MM.1S (cell line): ENCODE measurements around the gene SPHKAP.

ENCODE experiments used
- DNase-seq: peaks from one replicate; pipeline ENCODE4 v3.0.0-alpha.2; 2015
- H2AFZ ChIP-seq: fragments of 300-600 bp; sonication (generic); 2 replicates; pipeline ENCODE4 v1.6.0; 2016; ENCODE audit warnings: antibody characterized with exemption, low read length
- H3F3A ChIP-seq: fragments of 300-600 bp; sonication (generic); 2 replicates; pipeline ENCODE4 v1.6.1; 2016; ENCODE audit warnings: mild to moderate bottlenecking, antibody characterized with exemption, low read length, moderate library complexity, mixed read lengths; ENCODE audit not compliant: insufficient read depth
- H3K27ac ChIP-seq: fragments of 300-600 bp; sonication (generic); 2 replicates; pipeline ENCODE4 v1.5.1; 2016; ENCODE audit warnings: mild to moderate bottlenecking, low read length
- H3K27me3 ChIP-seq: fragments of 300-600 bp; sonication (generic); replicated peaks from 2 replicates; pipeline ENCODE4 v1.6.0; 2016; ENCODE audit warnings: low read length; ENCODE audit not compliant: insufficient read depth
- H3K36me3 ChIP-seq: fragments of 300-600 bp; sonication (generic); replicated peaks from 2 replicates; pipeline ENCODE4 v1.6.1; 2016; ENCODE audit warnings: mild to moderate bottlenecking, low read length, mixed read lengths; ENCODE audit not compliant: insufficient read depth
- H3K4me1 ChIP-seq: fragments of 300-600 bp; sonication (generic); 2 replicates; pipeline ENCODE4 v1.6.1; 2016; ENCODE audit warnings: low read length, mixed read lengths
- H3K4me2 ChIP-seq: fragments of 300-600 bp; sonication (generic); 2 replicates; pipeline ENCODE4 v1.6.0; 2016; ENCODE audit warnings: low read depth, low read length
- H3K4me3 ChIP-seq: fragments of 300-600 bp; sonication (generic); 2 replicates; pipeline ENCODE4 v1.5.1; 2016; ENCODE audit warnings: low read length, mixed read lengths
- H3K79me2 ChIP-seq: fragments of 300-600 bp; sonication (generic); 2 replicates; pipeline ENCODE4 v1.6.1; 2016; ENCODE audit warnings: mixed run types, low read length, mixed read lengths
- H3K9ac ChIP-seq: fragments of 300-600 bp; sonication (generic); 2 replicates; pipeline ENCODE4 v1.6.1; 2016; ENCODE audit warnings: low read length, mixed read lengths
- H3K9me2 ChIP-seq: fragments of 300-600 bp; sonication (generic); replicated peaks from 2 replicates; pipeline ENCODE4 v1.6.1; 2016; ENCODE audit warnings: mild to moderate bottlenecking, low read length, mixed read lengths; ENCODE audit not compliant: insufficient read depth
- H3K9me3 ChIP-seq: fragments of 300-600 bp; sonication (generic); replicated peaks from 2 replicates; pipeline ENCODE4 v1.6.1; 2016; ENCODE audit warnings: mild to moderate bottlenecking, low read length, mixed read lengths; ENCODE audit not compliant: insufficient read depth
- H4K20me1 ChIP-seq: fragments of 300-600 bp; sonication (generic); 2 replicates; pipeline ENCODE4 v1.6.1; 2016; ENCODE audit warnings: mild to moderate bottlenecking, low read length, moderate library complexity, mixed read lengths; ENCODE audit not compliant: insufficient read depth
- EZH2 ChIP-seq: fragments of 300-600 bp; sonication (generic); optimal IDR thresholded peaks from 2 replicates; pipeline ENCODE3; 2017; ENCODE audit warnings: low read depth, mild to moderate bottlenecking, antibody characterized with exemption, low read length, mixed read lengths
- EZH2phosphoT487 ChIP-seq: fragments of 300-600 bp; sonication (generic); IDR thresholded peaks from 2 replicates; pipeline ENCODE4 v1.6.1; 2018; ENCODE audit warnings: antibody characterized with exemption, low read length
- TF ChIP-seq, protein P1 (sequence below): fragments of 300-600 bp; sonication (generic); IDR thresholded peaks from 2 replicates; pipeline ENCODE4 v1.5.1; 2016; ENCODE audit warnings: antibody characterized with exemption, low read length, mixed read lengths

Gene SPHKAP

GRCh38 chr2:228065686-228066085, 115.8 kb downstream of the SPHKAP start:
- Histone ChIP-seq H3K36me3 (no peaks in the 10 kb centered on the region), H3K9ac (no peak overlapping the region)

GRCh38 chr2:228064796-228065315, 116.6 kb downstream of the SPHKAP start:
- Histone ChIP-seq H3K9me2 (no peaks in the 10 kb centered on the region), H4K20me1 (no peaks in the 10 kb centered on the region), H3K27ac (no peak overlapping the region), H3F3A (no peaks in the 10 kb centered on the region), H2AFZ (no peak overlapping the region), H3K79me2 (no peaks in the 10 kb centered on the region), H3K9ac (no peak overlapping the region), H3K4me2 (no peak overlapping the region), H3K36me3 (no peaks in the 10 kb centered on the region), H3K4me3 (no peak overlapping the region), H3K27me3 (no peaks in the 10 kb centered on the region), H3K9me3 (no peaks in the 10 kb centered on the region), H3K4me1 (no peaks in the 10 kb centered on the region)
- DNase-seq = no peak
- TF ChIP-seq EZH2phosphoT487 (no peak), EZH2 (no peak)
- TF ChIP-seq, protein P1, sequence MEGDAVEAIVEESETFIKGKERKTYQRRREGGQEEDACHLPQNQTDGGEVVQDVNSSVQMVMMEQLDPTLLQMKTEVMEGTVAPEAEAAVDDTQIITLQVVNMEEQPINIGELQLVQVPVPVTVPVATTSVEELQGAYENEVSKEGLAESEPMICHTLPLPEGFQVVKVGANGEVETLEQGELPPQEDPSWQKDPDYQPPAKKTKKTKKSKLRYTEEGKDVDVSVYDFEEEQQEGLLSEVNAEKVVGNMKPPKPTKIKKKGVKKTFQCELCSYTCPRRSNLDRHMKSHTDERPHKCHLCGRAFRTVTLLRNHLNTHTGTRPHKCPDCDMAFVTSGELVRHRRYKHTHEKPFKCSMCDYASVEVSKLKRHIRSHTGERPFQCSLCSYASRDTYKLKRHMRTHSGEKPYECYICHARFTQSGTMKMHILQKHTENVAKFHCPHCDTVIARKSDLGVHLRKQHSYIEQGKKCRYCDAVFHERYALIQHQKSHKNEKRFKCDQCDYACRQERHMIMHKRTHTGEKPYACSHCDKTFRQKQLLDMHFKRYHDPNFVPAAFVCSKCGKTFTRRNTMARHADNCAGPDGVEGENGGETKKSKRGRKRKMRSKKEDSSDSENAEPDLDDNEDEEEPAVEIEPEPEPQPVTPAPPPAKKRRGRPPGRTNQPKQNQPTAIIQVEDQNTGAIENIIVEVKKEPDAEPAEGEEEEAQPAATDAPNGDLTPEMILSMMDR = no peak

More at GRCh38 chr2:228065686-228066085, 115.8 kb downstream of the SPHKAP start:
- Histone ChIP-seq H2AFZ (no peak overlapping the region), H3K9me3 (no peaks in the 10 kb centered on the region), H4K20me1 (no peaks in the 10 kb centered on the region), H3K79me2 (no peaks in the 10 kb centered on the region), H3K27ac (no peak overlapping the region), H3K27me3 (no peaks in the 10 kb centered on the region), H3K9me2 (no peaks in the 10 kb centered on the region), H3K4me1 (no peaks in the 10 kb centered on the region), H3F3A (no peaks in the 10 kb centered on the region), H3K4me3 (no peak overlapping the region), H3K4me2 (no peak overlapping the region)
- DNase-seq = no peak
- TF ChIP-seq EZH2 (no peak), EZH2phosphoT487 (no peak)
- TF ChIP-seq, protein P1 = no peak

DNA sequence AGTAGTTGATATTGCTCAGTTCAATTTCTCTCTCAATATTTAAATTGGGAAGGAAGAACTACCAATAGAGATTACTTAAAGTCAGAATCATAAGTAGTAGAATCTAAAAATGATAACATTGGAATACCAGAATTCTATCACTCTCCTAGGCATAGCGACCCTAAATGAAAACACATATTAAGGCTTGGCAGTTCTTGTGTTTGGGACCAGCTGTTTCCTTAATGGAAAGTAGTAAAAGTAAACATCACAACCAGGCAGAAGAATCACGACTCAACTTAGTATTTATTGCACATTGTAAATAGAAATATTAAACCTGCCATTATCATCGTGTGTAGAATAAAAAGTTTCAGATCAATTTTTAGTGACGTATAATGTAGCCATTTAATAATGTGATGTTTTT, 117.5 kb downstream of the SPHKAP start:
- H3K9me2 ChIP-seq = no peaks in the 10 kb centered on the region
- no peaks in the 10 kb centered on the region for H3K79me2 ChIP-seq
- H3K4me1 ChIP-seq = no peaks in the 10 kb centered on the region
- no peaks in the 10 kb centered on the region for H3F3A ChIP-seq
- no peak for DNase-seq
- no peaks in the 10 kb centered on the region for H4K20me1 ChIP-seq
- no peak overlapping the region for H3K9ac ChIP-seq
- no peak overlapping the region for H3K4me2 ChIP-seq
- no peaks in the 10 kb centered on the region for H3K36me3 ChIP-seq
- H2AFZ ChIP-seq = no peak overlapping the region
- no peak overlapping the region for H3K27ac ChIP-seq
- no peaks in the 10 kb centered on the region for H3K27me3 ChIP-seq
- TF ChIP-seq EZH2 (no peak), EZH2phosphoT487 (no peak)
- TF ChIP-seq, protein P1 = no peak
- H3K4me3 ChIP-seq = no peak overlapping the region
- H3K9me3 ChIP-seq = no peaks in the 10 kb centered on the region
